RWPE1 (cell line): ENCODE results near the gene ICOS.

Experiments
- CTCF ChIA-PET: fragments of 350-600 bp; sonication (Branson Sonifier 250); formaldehyde crosslinking; extraction: SDS; loops from one replicate; lab custom pipeline; 2021; lab: Yijun Ruan, JAX
- POLR2A ChIA-PET: fragments of 400-600 bp; formaldehyde crosslinking; extraction: SDS; loops from one replicate; lab custom pipeline; 2020; ENCODE audit warnings: antibody characterized with exemption; ENCODE audit not compliant: low non-redundant PET; lab: Yijun Ruan, JAX
- DNase-seq: peaks from one replicate; pipeline ENCODE4 v3.0.0; 2012; ENCODE audit warnings: low spot score
- H3K27ac ChIP-seq: fragments of 450-650 bp; 2 replicates; pipeline ENCODE4 v1.5.1; 2017
- TF ChIP-seq, protein P1 (sequence below): fragments of 450-650 bp; conservative IDR thresholded peaks from 2 replicates; pipeline ENCODE4 v1.5.1; 2017; ENCODE audit warnings: low read depth, mild to moderate bottlenecking

ICOS gene

DNA sequence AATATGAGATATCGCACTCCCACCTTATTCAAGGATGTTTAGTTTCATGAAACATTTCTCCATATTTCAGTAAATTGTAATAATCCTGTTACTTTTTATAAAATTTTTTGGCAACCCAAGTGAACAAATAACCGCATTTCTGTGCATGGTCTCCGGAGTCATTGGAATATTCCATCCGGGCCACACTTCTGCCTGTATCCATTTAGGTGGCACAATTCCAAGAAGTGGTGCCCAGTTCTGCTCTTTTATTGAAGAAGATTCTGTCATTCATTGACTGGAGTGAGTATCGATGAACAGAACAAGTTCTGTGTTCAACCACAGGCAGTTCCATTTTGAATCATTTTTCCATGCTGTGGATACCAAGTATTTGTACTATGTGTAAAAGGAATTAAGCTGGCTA lies 26.6 kb upstream of the ICOS start:
- TF ChIP-seq, protein P1, sequence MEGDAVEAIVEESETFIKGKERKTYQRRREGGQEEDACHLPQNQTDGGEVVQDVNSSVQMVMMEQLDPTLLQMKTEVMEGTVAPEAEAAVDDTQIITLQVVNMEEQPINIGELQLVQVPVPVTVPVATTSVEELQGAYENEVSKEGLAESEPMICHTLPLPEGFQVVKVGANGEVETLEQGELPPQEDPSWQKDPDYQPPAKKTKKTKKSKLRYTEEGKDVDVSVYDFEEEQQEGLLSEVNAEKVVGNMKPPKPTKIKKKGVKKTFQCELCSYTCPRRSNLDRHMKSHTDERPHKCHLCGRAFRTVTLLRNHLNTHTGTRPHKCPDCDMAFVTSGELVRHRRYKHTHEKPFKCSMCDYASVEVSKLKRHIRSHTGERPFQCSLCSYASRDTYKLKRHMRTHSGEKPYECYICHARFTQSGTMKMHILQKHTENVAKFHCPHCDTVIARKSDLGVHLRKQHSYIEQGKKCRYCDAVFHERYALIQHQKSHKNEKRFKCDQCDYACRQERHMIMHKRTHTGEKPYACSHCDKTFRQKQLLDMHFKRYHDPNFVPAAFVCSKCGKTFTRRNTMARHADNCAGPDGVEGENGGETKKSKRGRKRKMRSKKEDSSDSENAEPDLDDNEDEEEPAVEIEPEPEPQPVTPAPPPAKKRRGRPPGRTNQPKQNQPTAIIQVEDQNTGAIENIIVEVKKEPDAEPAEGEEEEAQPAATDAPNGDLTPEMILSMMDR = peak; percentile 34; the same call in 1 of the 2 replicates
- H3K27ac ChIP-seq = no peak overlapping the region
- no peak for DNase-seq
- CTCF ChIA-PET = interaction anchor here (0.8 kb wide), 1 partner anchor 25 kb away, joined by 3 read pairs; no protein-coding TSS in a partner anchor
- POLR2A ChIA-PET = no interaction called here

DNA sequence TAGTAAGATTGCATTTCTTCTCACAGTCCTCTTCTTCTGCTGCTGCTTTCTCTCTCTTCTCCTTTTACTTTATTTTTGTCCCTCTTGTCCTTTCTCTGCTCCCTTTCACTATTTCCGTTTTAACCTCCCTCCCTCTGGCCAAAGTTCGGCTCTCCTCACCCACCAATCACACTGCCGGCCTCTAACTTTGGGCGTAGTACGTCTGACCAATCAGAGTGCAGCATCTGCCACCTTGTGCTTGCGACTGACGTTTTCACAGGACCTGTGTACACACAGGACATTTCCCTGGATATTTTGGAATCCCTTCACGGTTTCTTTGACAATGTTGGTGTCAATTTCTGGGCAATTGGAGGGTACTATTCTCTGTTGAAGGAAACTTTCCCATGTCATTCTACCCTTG lies 22.6 kb upstream of the ICOS start:
- ChIA-PET POLR2A (no interaction called here), CTCF (no interaction called here)
- H3K27ac ChIP-seq = no peak overlapping the region
- no peak for DNase-seq
- TF ChIP-seq, protein P1 = no peak

DNA sequence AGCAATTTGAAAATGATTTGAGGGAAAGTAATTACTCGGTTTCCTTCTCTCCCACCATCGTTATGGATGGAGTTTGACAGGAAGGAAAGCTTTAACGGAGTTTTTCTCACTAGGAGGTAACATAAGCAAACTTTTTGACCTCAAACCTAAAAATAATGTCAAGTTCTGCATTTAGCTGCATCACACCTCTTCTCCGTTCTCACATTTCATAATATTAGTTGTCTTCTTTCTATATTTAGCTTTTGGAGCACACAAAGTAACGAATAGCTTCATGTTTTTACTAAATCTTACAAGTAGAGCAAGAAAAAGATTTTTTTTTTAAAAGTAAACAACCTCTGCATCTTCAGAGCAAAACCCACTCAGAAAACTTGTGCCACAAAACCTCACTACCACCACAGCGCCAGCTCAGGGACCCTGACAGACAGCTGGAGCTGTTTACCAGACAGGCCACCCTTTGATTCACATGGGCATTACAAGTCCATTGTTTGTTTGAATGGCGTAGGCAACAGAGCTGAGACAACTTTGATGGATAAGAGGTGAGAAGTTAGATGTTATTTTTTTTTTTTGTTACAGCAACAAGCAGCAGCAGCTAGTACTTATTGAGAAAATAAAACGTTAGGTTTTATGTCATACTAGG lies 21.9 kb upstream of the ICOS start:
- POLR2A ChIA-PET = no interaction called here
- no peak for DNase-seq
- H3K27ac ChIP-seq = no peak overlapping the region
- TF ChIP-seq, protein P1 = no peak
- CTCF ChIA-PET = no interaction called here

DNA sequence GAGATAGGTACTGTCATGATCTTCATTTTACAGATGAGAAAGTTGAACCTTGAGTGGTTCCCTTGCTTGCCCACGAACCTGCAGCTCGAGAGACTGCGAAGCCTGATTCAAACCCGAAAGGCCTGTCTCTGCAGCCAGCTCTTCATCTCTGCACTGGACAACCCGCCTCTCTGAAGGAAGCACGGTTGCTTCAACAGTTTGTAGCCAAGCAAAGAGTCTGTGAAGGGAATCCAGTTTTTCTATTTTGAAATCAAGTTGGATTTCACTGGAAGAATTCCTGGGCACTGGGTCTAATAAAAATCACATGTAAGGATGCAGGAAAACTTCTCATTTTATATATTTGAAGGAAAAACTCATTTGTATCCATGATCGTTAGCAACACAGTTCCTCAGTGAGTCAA lies 21.3 kb upstream of the ICOS start:
- ChIA-PET CTCF (no interaction called here), POLR2A (no interaction called here)
- no peak for DNase-seq
- no peak overlapping the region for H3K27ac ChIP-seq
- TF ChIP-seq, protein P1 = no peak

DNA sequence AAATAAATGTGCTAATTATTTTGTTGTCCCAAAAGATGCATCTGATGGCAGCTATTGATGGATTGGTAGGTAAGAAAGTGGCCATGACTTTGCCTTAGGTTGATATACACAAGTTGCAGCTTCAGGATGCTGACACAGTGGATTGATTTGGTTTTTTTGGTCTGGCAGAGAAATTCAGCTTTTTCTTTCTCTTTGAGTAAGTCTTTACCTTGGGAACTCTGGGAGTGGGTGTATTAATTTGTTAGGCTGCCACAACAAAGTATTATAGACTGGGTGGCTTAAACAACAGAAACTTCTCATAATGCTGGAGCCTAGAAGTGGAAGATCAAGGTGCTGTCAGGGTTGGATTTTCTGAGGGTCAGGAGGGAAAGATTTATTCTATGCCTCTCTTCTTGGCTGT lies 19.8 kb upstream of the ICOS start:
- no peak overlapping the region for H3K27ac ChIP-seq
- ChIA-PET CTCF (no interaction called here), POLR2A (no interaction called here)
- TF ChIP-seq, protein P1 = no peak
- DNase-seq = no peak

DNA sequence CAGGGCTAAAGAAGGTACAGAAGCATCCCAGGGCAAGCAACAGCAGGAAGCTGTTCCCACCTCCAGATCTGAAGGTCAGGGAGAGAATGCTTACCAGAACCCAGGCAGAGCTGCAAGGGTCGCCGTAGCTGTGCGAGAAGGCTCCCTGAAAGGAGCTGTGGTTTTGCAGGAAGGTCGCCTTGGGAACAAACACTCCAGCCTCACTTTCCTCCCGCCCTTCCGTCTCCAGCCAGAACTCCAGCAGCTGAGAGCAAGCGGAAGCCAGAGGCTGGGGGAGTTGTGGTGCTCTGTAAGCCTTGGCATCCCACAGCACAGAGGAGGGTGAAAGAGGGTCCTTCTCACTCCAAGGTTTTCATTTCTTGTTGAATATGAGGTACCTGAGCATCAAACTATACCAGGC lies 18.3 kb upstream of the ICOS start:
- POLR2A ChIA-PET = no interaction called here
- CTCF ChIA-PET = interaction anchor here (1.4 to 1.6 kb wide), 2 partner anchors 9 to 11 kb away, joined by 4 read pairs; no protein-coding TSS in a partner anchor
- no peak overlapping the region for H3K27ac ChIP-seq
- no peak for DNase-seq
- TF ChIP-seq, protein P1 = no peak
